GM12878 (cell line): ENCODE results near the gene TMEM163.

Experiments used
- ATF3 ChIP-seq: IDR thresholded peaks from 2 replicates; pipeline ENCODE4 v1.6.1; 2011; ENCODE audit warnings: low read depth, mild to moderate bottlenecking, low read length, moderate library complexity, borderline replicate concordance; ENCODE audit errors: extremely low read depth
- CHD2 ChIP-seq: IDR thresholded peaks from 2 replicates; pipeline ENCODE4 v1.6.1; 2011; ENCODE audit warnings: low read depth, low read length, improper control_type of control experiment, borderline replicate concordance
- CTCF ChIP-seq, 3 experiments: IDR thresholded peaks in 2 of 3; conservative IDR thresholded peaks in 1 of 3; 2 replicates each; pipeline ENCODE4 v1.5.1; 2011; ENCODE audit warnings: low read depth in 3 of 3, low read length in 3 of 3, mild to moderate bottlenecking in 3 of 3, control low read depth in 2 of 3, moderate library complexity in 2 of 3, inconsistent platforms in 1 of 3, mixed read lengths in 1 of 3; ENCODE audit not compliant: control insufficient read depth in 2 of 3, insufficient read depth in 1 of 3; ENCODE audit errors: extremely low read depth in 1 of 3
- IRF3 ChIP-seq: fragments of 450-650 bp; IDR thresholded peaks from 2 replicates; pipeline ENCODE4 v1.6.1; 2014; ENCODE audit warnings: mild to moderate bottlenecking
- LARP7 ChIP-seq: fragments of 450-650 bp; IDR thresholded peaks from 2 replicates; pipeline ENCODE4 v1.6.1; 2017; ENCODE audit warnings: mild to moderate bottlenecking
- NBN ChIP-seq: fragments of 450-650 bp; IDR thresholded peaks from 2 replicates; pipeline ENCODE4 v1.6.1; 2016
- REST ChIP-seq: IDR thresholded peaks from 2 replicates; pipeline ENCODE4 v1.6.1; 2012; ENCODE audit warnings: mild to moderate bottlenecking, low read depth, low read length
- YBX1 ChIP-seq: fragments of 450-650 bp; IDR thresholded peaks from 2 replicates; pipeline ENCODE4 v1.6.1; 2016; ENCODE audit warnings: antibody characterized with exemption
- YY1 ChIP-seq: IDR thresholded peaks from 2 replicates; pipeline ENCODE4 v1.6.1; 2011; ENCODE audit warnings: low read depth, mild to moderate bottlenecking, low read length

GRCh38 chr2:134713176-134713575 lies 5.6 kb downstream of the TMEM163 start:
- no peak for TF ChIP-seq YY1
- TF ChIP-seq CTCF (IDR thresholded peaks at IDR 0.05 in 2 of 3, conservative IDR thresholded peaks at IDR 0.05 in 1 of 3; ENCODE audit: control insufficient read depth in 2 of 3, extremely low read depth in 1 of 3, insufficient read depth in 1 of 3, low read depth in 3 of 3, low read length in 3 of 3): no peak
- TF ChIP-seq IRF3: no peak
- TF ChIP-seq LARP7: no peak
- TF ChIP-seq ATF3: no peak
- no peak for TF ChIP-seq YBX1
- TF ChIP-seq REST: no peak
- TF ChIP-seq CHD2: no peak
- TF ChIP-seq NBN: no peak
